Gastrocnemius medialis (tissue), 4 donors: ENCODE results near the gene DCAF17. TPM values are rescaled to one million over a fixed set of nuclear protein-coding genes. Genes with fewer than 3 reads are reported as not detected.

Source experiments
- ATAC-seq, 2 donors: fragments of 150-250 bp; one replicate each; pipeline ENCODE4 v1.9.1; 2016
- DNase-seq, 2 donors: peaks; one replicate each; pipeline ENCODE4 v3.0.0-alpha.2; 2019
- H3K27ac ChIP-seq, 4 donors: fragments of 200-600 bp; sonication (generic); 1 replicate in 1 of 4; 2 replicates in 3 of 4; pipeline ENCODE4 v1.5.1; 2016 to 2018; ENCODE audit warnings: mild to moderate bottlenecking in 2 of 4, moderate library complexity in 1 of 4
- H3K27me3 ChIP-seq, 3 donors: fragments of 200-600 bp; sonication (generic) in 2 of 3; 1 replicate in 1 of 3; 2 replicates in 2 of 3; pipeline versions ENCODE4 v1.5.1 to v1.6.0; 2016 to 2019; ENCODE audit warnings: mild to moderate bottlenecking in 1 of 3, moderate library complexity in 1 of 3
- H3K36me3 ChIP-seq, 2 donors: fragments of 200-600 bp; sonication (generic) in 1 of 2; one replicate each; pipeline ENCODE4 v1.5.1; 2017 to 2018
- H3K4me1 ChIP-seq, 2 donors: fragments of 200-600 bp; sonication (generic) in 1 of 2; one replicate each; pipeline ENCODE4 v1.5.1; 2016 to 2017; ENCODE audit warnings: mild to moderate bottlenecking in 2 of 2
- H3K4me3 ChIP-seq, 4 donors: fragments of 200-600 bp; sonication (generic) in 3 of 4; 1 replicate in 1 of 4; 2 replicates in 3 of 4; pipeline ENCODE4 v1.5.1; 2016 to 2019; ENCODE audit warnings: mild to moderate bottlenecking in 2 of 4
- H3K9me3 ChIP-seq, 3 donors: fragments of 200-600 bp; sonication (generic) in 2 of 3; 1 replicate in 1 of 3; 2 replicates in 2 of 3; pipeline ENCODE4 v1.5.1; 2016 to 2019
- POLR2A ChIP-seq, 2 donors: fragments of 450-650 bp; IDR thresholded peaks; one replicate each; pipeline ENCODE4 v1.6.1; 2017; ENCODE audit warnings: antibody characterized with exemption in 2 of 2, mild to moderate bottlenecking in 2 of 2, moderate library complexity in 2 of 2
- in situ Hi-C, 4 donors: fragments of 200-750 bp; cut with MboI; loops; one replicate each; pipeline versions ENCODE4 v1.15.0 to v1.8.0; 2017; ENCODE audit warnings: low sequenced_read_pairs in 4 of 4
- intact Hi-C: fragments of 100-400 bp; cut with DNase I; formaldehyde crosslinking; loops from one replicate; pipeline ENCODE4 v1.15.1; 2023; ENCODE audit warnings: low total_unique reads
- total RNA-seq, 4 donors: library from RNA; depleted of rRNA; stranded (reverse); fragments of >200 nt; gene quantifications; one replicate each; pipeline versions ENCODE4 v1.1.0 to v1.2.3, GENCODE V29; 2016
- TF ChIP-seq, protein P1 (sequence below), 5 experiments: fragments of 450-650 bp in 3 of 5; fragments of 200-600 bp in 2 of 5; sonication (generic) in 2 of 5; IDR thresholded peaks in 4 of 5; conservative IDR thresholded peaks in 1 of 5; 1 replicate in 4 of 5; 2 replicates in 1 of 5; pipeline ENCODE4 v1.5.1; 2016 to 2019; ENCODE audit warnings: antibody characterized with exemption in 5 of 5, mild to moderate bottlenecking in 3 of 5, moderate library complexity in 3 of 5

DCAF17 gene
- total RNA-seq, 4 donors from 2014 or later: 5.2 to 22.8 (median 8.9) TPM

DNA sequence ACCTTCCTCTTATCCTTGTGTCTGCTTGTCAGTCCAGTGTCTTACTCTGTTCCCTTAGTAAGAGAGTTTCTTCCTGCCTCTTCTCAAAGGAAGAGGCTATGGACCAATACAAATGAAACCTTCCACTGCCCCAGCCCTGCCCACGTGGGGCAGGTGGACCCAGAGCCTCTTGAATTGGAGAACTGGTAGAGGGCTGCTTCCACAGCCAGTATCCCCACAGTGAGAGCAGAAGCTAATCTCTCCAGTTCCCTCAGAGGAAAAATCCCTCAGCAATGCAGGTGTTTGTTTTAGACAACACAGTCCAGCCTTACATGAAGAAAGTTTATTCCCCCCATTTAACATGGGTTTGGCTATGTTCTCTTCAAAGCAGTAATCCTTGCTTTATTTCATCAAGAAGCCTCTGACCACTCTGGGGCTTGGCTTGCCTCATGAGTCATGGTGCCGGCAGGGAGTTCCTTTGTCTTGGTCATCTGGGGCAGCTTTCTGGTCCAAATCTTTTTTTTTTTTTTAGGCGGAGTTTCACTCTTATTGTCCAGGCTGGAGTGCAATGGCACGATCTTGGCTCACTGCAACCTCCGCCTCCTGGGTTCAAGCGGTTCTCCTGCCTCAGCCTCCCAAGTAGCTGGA, 81.8 kb downstream of the DCAF17 start:
- H3K9me3 ChIP-seq: no peaks in the 10 kb centered on the region
- DNase-seq (peak in 1 of 2 donors; percentile 27), ATAC-seq (no peak)
- no peak for TF ChIP-seq POLR2A (IDR thresholded peaks at IDR 0.05)
- TF ChIP-seq, protein P1, sequence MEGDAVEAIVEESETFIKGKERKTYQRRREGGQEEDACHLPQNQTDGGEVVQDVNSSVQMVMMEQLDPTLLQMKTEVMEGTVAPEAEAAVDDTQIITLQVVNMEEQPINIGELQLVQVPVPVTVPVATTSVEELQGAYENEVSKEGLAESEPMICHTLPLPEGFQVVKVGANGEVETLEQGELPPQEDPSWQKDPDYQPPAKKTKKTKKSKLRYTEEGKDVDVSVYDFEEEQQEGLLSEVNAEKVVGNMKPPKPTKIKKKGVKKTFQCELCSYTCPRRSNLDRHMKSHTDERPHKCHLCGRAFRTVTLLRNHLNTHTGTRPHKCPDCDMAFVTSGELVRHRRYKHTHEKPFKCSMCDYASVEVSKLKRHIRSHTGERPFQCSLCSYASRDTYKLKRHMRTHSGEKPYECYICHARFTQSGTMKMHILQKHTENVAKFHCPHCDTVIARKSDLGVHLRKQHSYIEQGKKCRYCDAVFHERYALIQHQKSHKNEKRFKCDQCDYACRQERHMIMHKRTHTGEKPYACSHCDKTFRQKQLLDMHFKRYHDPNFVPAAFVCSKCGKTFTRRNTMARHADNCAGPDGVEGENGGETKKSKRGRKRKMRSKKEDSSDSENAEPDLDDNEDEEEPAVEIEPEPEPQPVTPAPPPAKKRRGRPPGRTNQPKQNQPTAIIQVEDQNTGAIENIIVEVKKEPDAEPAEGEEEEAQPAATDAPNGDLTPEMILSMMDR (IDR thresholded peaks at IDR 0.05 in 4 of 5, conservative IDR thresholded peaks at IDR 0.05 in 1 of 5): no peak
- H3K4me1 ChIP-seq: no peaks in the 10 kb centered on the region
- H3K27me3 ChIP-seq: peaks cover 0 to 4% (median 0%) of the 10 kb centered on the region in 3 donors
- in situ Hi-C loops (no loop called here), intact Hi-C loops (no loop called here)
- no peaks in the 10 kb centered on the region for H3K36me3 ChIP-seq
- H3K4me3 ChIP-seq: no peak overlapping the region
- H3K27ac ChIP-seq: no peak overlapping the region

DNA sequence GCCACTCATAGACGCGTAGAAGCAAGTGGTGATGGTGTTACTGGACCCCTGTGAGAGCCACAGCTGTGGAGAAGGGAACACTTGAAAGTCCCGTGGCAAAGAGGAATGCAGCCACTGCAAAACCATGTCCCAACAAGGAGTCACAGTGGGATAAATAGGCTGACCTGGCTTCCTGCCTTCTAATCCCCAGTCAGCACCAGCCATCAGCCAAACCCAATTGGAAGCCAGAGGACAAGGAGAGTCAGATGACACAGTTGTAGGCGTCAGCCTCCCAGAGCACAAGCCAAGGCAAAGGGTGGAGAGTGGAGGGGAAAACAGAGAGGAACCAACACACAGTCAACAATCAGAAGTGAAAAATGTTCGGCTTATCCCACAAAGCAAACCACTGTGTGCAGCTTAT, 82.8 kb downstream of the DCAF17 start:
- peaks cover 0 to 4% (median 2%) of the 10 kb centered on the region in 3 donors for H3K27me3 ChIP-seq
- no peak for TF ChIP-seq POLR2A (IDR thresholded peaks at IDR 0.05)
- TF ChIP-seq, protein P1 (IDR thresholded peaks at IDR 0.05 in 4 of 5, conservative IDR thresholded peaks at IDR 0.05 in 1 of 5): no peak
- peaks cover 0 to 3% of the 10 kb centered on the region in 2 donors for H3K4me1 ChIP-seq
- intact Hi-C loops: no loop called here
- in situ Hi-C loops: no loop called here
- no peaks in the 10 kb centered on the region for H3K9me3 ChIP-seq
- DNase-seq (peak in 1 of 2 donors; percentile 37), ATAC-seq (peak in 1 of 2 donors; percentile 39)
- H3K27ac ChIP-seq: no peak overlapping the region
- H3K4me3 ChIP-seq: no peak overlapping the region
- H3K36me3 ChIP-seq: no peaks in the 10 kb centered on the region

DNA sequence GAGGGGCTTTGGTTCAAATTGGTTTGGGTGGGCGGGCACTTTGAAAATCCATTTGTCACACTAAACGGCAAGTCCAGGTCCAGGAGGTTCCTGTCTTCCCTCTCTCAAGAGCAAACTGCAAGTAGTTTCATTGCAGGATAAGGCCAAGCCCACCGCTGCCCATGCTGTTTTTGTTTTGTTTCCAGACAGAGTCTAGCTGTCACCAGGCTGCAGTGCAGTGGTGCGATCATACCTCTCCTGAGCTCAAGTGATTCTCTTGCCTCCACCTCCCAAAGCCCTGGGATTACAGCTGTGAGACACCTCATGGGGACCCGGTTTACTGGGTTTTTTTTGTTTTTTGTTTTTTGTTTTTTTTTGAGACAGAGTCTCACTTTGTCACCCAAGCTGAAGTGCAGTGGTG, 86.4 kb downstream of the DCAF17 start:
- intact Hi-C loops: no loop called here
- no peak for DNase-seq
- Histone ChIP-seq H3K36me3 (no peaks in the 10 kb centered on the region), H3K27me3 (peaks cover 4 to 11% (median 5%) of the 10 kb centered on the region in 3 donors), H3K4me1 (peaks cover 0 to 5% of the 10 kb centered on the region in 2 donors), H3K4me3 (no peak overlapping the region), H3K9me3 (no peaks in the 10 kb centered on the region), H3K27ac (no peak overlapping the region)
- ATAC-seq: no peak
- in situ Hi-C loops: no loop called here
- no peak for TF ChIP-seq POLR2A (IDR thresholded peaks at IDR 0.05)
- TF ChIP-seq, protein P1 (IDR thresholded peaks at IDR 0.05 in 4 of 5, conservative IDR thresholded peaks at IDR 0.05 in 1 of 5): no peak

DNA sequence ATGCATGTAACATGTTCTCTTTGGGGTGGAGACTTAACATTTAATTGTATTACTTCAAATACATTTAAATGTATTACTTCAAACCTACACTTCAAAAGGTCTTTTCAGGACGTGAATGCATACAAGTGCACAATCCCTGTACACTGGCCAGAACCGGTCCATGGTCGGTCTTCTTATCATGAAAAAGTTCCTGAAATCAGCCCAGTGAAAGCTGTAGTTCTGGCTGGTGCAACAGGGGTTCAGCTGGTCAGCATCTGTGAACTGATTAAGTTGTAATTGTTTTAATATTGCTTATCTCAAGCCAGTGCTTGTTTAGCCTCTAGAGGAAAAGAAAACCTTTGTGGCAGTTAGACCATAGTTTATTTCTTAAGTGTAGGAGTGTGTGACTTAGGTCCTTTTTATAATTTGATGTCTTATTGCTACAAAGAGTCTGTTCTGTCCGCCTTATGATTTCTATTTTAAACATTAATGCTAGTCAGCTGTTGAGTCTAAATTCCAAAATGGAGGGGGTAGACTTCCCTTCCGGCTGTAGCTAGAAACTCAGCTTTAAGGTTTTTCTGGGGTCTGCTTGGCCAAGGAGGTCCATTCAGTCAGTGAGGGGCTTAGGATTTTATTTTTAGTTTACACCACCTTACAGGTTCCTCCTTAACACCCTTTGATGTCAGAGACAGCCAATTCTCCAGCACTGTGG, 87.5 kb downstream of the DCAF17 start:
- ATAC-seq: no peak
- in situ Hi-C loops: no loop called here
- Histone ChIP-seq H3K4me3 (peak overlapping the region; percentile 72 to 78 (median 75)), H3K9me3 (no peaks in the 10 kb centered on the region), H3K27ac (peak overlapping the region; percentile 69 to 83 (median 80)), H3K4me1 (peaks cover 0 to 5% of the 10 kb centered on the region in 2 donors), H3K36me3 (no peaks in the 10 kb centered on the region), H3K27me3 (peaks cover 4 to 11% (median 5%) of the 10 kb centered on the region in 3 donors)
- intact Hi-C loops: no loop called here
- no peak for DNase-seq
- TF ChIP-seq POLR2A (IDR thresholded peaks at IDR 0.05): no peak
- TF ChIP-seq, protein P1 (IDR thresholded peaks at IDR 0.05 in 4 of 5, conservative IDR thresholded peaks at IDR 0.05 in 1 of 5): no peak
